Stimulated activated naive CD4-positive, alpha-beta T cell (primary cell): Measurements from ENCODE around the gene MEF2C.
"Not testable (repeated sequence)": the region's sequence is repeated elsewhere in the genome, so short reads cannot be mapped to it uniquely, and the experiment has no call there.

Source experiments
- DNase-seq, 6 experiments: peaks; one replicate each; lab custom pipeline; 2025; lab: John Stamatoyannopoulos, UW

Gene MEF2C

GRCh38 chr5:88803309-88803708 is 79.7 kb downstream of the MEF2C start:
- DNase-seq = no peak

DNA sequence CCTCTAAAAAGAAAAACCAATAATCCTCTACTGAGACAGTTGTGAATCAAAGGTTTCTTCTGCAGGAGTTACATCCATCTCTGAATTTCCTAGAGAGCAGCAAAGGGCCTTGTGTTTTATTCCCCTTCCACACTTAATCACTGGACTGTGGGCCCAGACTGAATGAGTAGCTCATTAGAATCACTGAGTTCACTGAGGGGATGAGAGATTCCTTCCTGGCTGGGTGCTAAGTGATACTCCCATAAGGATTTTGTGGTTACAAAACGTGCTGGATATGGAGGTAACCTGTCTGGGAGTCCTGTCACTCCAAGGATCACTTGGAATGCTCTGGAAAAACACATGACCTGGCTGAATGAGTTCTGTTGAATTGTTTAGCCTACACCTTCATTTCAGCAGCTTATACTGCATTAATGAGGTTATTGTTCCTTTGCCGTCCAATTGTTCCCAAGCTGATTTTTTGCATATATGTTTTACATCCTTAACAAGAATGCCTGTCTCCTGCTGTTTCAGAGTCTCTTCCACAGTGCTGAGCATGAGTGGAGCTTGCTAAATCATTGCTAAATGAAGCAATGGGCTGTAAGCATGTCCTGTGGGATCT is 82.9 kb downstream of the MEF2C start:
- no peak for DNase-seq

- not testable (repeated sequence) for DNase-seq
Measured at GRCh38 chr5:88798933-88799332, 84.1 kb downstream of the MEF2C start.

GRCh38 chr5:88793797-88794196 is 89.2 kb downstream of the MEF2C start:
- DNase-seq = not testable (repeated sequence)

GRCh38 chr5:88792144-88792840 is 90.7 kb downstream of the MEF2C start:
- DNase-seq = no peak

DNA sequence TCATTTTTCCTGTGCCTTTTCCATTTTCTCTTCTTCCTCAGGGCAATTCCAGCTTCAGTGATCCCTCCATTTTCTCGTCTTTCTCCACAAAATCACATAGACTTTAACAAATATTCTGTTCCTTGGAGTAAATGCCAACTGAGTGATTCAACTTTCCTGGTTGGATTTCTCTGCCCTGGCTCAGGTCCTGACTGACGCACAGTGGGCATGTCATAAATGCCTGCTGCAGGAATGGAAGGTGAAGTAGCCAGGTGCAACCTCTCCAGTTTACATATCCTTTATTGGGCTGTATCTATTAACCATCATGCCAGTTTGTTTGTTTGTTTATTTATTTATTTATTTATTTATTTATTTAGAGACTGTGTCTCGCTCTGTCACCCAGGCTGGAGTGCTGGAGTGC is 95.1 kb downstream of the MEF2C start:
- no peak for DNase-seq

DNA sequence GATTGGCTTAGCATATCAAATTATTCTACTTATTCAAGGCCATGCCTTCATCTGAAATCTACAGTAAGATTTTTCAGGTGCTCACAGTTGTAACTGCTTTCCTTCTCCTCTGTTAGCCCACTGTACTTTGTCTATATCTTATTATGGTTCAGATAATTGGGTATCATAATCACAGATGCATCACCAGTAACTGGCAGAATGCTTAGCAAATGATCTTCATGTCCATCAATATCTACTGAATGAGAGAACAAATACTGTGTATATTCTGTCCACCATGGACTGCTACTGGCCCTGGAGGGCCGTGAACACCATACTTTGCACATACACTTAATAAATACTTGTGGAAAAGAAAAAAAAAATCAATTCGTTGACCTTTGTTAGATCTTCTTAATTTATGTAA is 96.2 kb downstream of the MEF2C start:
- DNase-seq = no peak

DNA sequence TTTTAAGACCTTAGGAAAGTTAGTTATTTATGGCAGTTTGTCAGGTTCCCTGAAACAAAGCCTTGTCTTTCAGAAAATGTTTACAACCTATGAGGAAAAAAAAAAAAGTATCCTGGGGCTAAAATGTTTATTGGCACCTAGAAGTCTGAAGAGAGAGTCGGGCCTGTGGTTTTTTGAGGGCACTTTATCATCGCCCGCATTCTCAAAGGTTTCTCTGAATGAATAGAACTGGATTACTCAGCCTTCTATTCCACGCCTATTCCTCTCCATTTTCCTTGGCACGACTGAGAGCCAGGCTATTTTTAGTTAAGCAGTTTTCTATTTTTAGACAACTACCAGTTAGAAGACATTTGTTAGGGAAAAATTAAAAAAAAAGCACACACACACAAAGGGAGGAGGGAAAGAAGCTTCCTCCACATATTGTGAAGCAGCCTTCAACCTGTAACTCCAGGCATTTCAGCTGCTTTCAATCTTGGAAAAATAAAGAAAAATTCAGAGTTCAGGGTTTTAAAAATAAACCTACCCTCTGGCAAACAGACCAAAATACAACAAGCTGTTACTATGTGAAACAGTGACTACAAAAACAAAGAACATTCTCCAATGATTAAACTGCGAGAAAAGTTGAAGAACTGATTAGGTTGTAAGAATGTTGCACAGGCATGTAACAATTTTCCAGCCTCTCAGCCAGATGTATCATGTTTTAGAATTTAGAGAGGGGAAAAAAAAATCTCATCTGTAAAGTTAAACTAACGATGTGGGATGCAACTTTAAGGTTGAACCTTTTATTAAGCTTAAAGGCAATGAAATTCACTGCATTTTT is 97.0 kb downstream of the MEF2C start:
- DNase-seq = no peak

GRCh38 chr5:88782571-88782970 is 100.4 kb downstream of the MEF2C start:
- DNase-seq = no peak

GRCh38 chr5:88780736-88781135 is 102.2 kb downstream of the MEF2C start:
- no peak for DNase-seq

- no peak for DNase-seq
Measured at GRCh38 chr5:88778736-88779135, 104.2 kb downstream of the MEF2C start.

- no peak for DNase-seq
Measured at GRCh38 chr5:88776692-88777091, 106.3 kb downstream of the MEF2C start.

DNA sequence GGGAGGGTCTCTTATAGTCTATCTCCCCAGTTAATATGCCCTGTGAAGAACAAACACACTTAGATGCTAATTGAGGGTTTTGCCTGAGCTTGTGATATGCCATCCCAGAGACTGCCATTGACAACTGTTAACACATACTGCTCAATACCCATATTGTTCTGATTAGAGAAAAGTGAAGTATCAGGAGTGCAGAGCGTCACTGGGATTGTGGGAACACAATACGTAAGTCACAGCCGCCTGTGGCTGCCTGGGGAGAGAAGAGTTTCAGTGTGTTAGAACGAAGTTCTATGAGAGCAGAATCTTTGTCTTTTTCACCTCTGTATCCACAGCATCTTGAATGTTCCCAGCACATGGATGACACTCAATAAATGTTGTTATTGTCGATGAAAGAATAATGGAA is 110.2 kb downstream of the MEF2C start:
- DNase-seq = no peak

- DNase-seq = no peak
Measured at GRCh38 chr5:88772047-88772446, 110.9 kb downstream of the MEF2C start.

DNA sequence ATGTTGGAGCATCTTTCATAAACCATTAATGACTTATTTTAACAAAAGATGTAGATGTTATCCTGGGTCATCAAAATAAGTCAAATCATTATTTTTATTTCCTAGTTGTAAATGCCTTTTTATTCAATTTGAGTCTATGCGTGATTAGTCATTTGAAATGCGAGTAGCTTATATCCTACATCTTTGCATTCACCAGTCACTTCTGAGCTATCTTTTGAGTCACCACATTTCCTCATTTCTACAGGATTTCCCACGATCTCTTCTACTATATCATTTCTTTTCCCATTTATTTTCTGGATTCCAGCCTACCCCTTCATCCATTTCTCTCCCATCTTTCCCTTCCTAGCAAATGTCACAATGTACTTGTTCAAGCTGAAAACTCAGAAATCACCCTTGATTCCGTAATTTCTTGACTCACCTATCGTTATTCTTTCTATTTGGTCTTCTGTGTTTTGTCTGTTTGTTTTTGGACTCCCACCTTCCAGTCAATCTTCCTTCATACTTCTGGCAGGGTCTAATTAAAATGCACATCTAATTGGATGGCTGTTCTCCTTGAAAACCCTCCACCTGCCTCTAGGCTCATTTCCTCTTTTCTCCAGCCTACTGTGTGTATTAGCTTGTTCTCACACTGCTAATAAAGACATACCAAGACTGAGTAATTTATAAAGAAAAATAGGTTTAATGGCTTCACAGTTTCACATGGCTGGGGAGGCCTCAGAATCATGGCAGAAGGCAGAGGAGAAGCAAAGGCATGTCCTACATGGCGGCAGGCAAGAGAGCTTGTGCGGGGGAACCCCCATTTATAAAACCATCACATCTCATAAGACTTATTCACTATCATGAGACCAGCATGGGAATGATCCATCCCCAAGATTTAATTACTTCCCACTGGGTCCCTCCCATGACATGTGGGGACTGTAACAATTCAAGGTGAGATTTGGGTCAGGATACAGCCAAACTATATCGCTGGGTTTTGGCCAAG is 112.4 kb downstream of the MEF2C start:
- no peak for DNase-seq

- DNase-seq = no peak
Measured at GRCh38 chr5:88769165-88769564, 113.8 kb downstream of the MEF2C start.

DNA sequence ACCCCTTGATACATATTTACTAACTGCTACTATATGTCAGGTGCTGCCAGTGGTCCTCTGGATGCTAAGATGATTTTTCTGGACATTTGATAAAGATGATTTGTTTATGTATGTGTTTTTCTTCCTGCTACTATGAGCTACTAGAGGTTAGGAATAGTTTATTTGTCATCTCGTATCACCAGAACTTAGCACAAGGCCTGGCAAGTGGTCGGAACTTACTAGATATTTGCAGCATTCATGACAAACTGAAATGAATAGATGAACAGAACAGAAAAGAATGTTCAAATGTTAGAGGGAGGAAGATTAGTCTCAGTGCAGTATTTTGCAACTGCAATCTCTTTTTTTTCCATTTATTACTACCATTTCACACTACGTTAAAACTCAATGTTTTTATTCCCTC is 114.6 kb downstream of the MEF2C start:
- DNase-seq = no peak

DNA sequence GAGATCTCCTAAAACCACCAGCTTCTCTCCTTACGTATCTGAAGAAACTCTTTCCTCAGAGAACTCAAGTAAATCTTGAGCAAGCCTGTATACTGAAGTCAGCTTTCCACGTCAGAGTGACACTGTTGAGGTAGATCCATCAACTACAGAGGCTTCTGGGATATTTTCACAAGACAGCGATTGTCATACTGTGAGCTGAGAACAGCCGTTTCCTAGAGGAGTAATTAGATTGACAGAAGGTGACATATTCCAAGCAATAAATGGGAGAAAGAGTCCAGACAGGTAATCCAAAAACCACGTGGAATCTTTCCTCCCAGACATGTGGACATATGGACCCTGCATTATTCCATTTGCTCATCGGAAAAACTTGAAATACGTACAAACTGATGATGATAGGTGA is 117.2 kb downstream of the MEF2C start:
- DNase-seq = no peak

- no peak for DNase-seq
Measured at GRCh38 chr5:88765171-88765570, 117.8 kb downstream of the MEF2C start.

- no peak for DNase-seq
Measured at GRCh38 chr5:88761939-88762338, 121.0 kb downstream of the MEF2C start.

DNA sequence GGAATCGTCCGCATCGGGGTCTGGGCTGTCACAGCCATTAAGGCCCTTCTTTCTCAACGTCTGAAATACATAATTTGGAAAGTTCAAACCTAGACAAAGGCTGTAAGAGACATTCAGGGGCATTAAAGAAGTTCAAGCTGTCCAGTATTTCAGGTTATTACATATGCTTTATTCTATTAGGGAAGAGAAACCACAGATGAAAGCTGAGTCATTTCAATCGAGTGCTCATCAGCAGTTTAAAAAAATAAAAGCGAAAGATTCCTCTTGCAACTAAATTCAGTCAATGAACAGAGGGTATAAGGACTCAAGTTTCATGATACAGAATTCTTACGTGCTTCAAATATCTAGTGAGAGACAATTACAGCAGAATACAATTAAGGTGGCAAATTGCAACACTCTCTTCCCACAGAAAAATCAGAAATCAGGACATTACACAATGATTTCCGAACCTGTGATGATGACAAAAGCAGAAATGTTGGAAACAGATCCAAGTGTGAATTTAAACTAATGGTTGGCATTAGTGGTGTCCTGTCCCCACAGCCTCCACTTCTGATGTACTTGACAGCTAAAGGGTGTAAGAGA is 121.6 kb downstream of the MEF2C start:
- DNase-seq = no peak

DNA sequence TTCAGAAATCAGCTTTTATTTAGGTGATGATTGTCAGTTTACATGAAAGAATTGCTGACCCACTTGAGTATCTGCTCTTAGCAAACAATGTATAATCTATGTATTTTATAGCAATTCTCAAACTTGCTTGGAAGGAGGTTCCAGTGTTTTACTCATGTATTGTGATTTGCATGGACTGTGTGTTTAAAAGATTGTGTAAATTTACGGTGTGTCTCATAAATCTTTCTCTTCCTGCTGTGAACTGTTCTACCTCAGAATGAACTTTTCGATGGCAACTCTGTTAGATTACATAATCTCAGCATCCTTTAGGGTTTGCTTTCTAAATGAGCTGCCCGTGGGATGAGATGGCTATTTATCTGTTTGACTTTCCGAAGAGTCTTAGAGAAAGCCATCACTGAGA is 122.5 kb downstream of the MEF2C start:
- DNase-seq = no peak
